HCT116 (cell line): ENCODE measurements around the gene KIF5A.

ENCODE experiments used
- POLR2A ChIP-seq: IDR thresholded peaks from 2 replicates; pipeline ENCODE4 v1.7.0; 2011; ENCODE audit warnings: borderline replicate concordance; ENCODE audit not compliant: insufficient read depth, insufficient read length; ENCODE audit errors: extremely low read depth
- ZNF274 ChIP-seq: fragments of 200-500 bp; sonication (Bioruptor generic); IDR thresholded peaks from 2 replicates; pipeline ENCODE4 v1.6.1; 2014; ENCODE audit warnings: mild to moderate bottlenecking, low read depth, low read length, inconsistent platforms
- TF ChIP-seq, protein P1 (sequence below): IDR thresholded peaks from 2 replicates; pipeline ENCODE4 v1.6.1; 2011; ENCODE audit warnings: mild to moderate bottlenecking, low read length, moderate library complexity; ENCODE audit not compliant: insufficient replicate concordance; ENCODE audit errors: extremely low read depth
- TF ChIP-seq, protein P2 (sequence below), 3 experiments: fragments of 200-600 bp in 1 of 3; sonication (generic) in 1 of 3; IDR thresholded peaks in 2 of 3; conservative IDR thresholded peaks in 1 of 3; 2 replicates each; pipeline ENCODE4 v1.5.1; 2012 to 2017; ENCODE audit warnings: low read depth in 2 of 3, low read length in 2 of 3, antibody characterized with exemption in 1 of 3, borderline replicate concordance in 1 of 3, control low read depth in 1 of 3, mild to moderate bottlenecking in 1 of 3, mixed read lengths in 1 of 3, mixed run types in 1 of 3, moderate library complexity in 1 of 3; ENCODE audit not compliant: insufficient read depth in 1 of 3
- TF ChIP-seq, protein P3 (sequence below): IDR thresholded peaks from 2 replicates; pipeline ENCODE4 v1.6.1; 2012

DNA sequence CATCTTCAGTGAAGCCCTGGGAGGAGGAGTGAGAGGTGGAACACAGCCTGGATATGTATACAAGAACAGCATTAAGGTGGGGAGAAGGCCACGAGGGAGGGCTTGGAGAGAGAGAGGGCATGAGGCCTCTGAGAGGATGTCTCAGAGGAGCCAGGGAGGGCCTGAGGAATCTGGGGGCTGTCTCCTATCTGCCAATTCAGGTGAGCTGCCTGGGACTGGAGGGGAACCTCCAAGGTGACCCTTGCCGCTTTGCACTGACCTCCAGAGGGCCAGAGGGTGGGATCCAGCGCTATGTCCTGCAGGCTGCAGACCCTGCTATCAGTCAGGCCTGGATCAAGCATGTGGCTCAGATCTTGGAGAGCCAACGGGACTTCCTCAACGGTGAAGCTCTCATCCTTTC is 65.8 kb downstream of the KIF5A start:
- TF ChIP-seq POLR2A (no peak), ZNF274 (no peak)
- TF ChIP-seq, protein P1, sequence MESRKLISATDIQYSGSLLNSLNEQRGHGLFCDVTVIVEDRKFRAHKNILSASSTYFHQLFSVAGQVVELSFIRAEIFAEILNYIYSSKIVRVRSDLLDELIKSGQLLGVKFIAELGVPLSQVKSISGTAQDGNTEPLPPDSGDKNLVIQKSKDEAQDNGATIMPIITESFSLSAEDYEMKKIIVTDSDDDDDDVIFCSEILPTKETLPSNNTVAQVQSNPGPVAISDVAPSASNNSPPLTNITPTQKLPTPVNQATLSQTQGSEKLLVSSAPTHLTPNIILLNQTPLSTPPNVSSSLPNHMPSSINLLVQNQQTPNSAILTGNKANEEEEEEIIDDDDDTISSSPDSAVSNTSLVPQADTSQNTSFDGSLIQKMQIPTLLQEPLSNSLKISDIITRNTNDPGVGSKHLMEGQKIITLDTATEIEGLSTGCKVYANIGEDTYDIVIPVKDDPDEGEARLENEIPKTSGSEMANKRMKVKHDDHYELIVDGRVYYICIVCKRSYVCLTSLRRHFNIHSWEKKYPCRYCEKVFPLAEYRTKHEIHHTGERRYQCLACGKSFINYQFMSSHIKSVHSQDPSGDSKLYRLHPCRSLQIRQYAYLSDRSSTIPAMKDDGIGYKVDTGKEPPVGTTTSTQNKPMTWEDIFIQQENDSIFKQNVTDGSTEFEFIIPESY = no peak
- TF ChIP-seq, protein P2, sequence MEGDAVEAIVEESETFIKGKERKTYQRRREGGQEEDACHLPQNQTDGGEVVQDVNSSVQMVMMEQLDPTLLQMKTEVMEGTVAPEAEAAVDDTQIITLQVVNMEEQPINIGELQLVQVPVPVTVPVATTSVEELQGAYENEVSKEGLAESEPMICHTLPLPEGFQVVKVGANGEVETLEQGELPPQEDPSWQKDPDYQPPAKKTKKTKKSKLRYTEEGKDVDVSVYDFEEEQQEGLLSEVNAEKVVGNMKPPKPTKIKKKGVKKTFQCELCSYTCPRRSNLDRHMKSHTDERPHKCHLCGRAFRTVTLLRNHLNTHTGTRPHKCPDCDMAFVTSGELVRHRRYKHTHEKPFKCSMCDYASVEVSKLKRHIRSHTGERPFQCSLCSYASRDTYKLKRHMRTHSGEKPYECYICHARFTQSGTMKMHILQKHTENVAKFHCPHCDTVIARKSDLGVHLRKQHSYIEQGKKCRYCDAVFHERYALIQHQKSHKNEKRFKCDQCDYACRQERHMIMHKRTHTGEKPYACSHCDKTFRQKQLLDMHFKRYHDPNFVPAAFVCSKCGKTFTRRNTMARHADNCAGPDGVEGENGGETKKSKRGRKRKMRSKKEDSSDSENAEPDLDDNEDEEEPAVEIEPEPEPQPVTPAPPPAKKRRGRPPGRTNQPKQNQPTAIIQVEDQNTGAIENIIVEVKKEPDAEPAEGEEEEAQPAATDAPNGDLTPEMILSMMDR (IDR thresholded peaks at IDR 0.05 in 2 of 3, conservative IDR thresholded peaks at IDR 0.05 in 1 of 3; ENCODE audit: borderline replicate concordance in 1 of 3, insufficient read depth in 1 of 3, low read depth in 2 of 3, low read length in 2 of 3) = no peak
- TF ChIP-seq, protein P3, sequence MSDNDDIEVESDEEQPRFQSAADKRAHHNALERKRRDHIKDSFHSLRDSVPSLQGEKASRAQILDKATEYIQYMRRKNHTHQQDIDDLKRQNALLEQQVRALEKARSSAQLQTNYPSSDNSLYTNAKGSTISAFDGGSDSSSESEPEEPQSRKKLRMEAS = no peak
